GM18909 (cell line): ENCODE results near the gene HFE.
A peak's percentile ranks its signal among the peaks of the same experiment; 100 is the strongest.
"Not testable (repeated sequence)": the region's sequence is repeated elsewhere in the genome, so short reads cannot be mapped to it uniquely, and the experiment has no call there.

Source experiments
- ATAC-seq: cut with Tn5 transposase; IDR thresholded peaks from one replicate; pipeline ENCODE4 v1.9.1; 2021; ENCODE audit warnings: mild to moderate bottlenecking; ENCODE audit not compliant: unreplicated experiment, poor library complexity

The HFE gene

DNA sequence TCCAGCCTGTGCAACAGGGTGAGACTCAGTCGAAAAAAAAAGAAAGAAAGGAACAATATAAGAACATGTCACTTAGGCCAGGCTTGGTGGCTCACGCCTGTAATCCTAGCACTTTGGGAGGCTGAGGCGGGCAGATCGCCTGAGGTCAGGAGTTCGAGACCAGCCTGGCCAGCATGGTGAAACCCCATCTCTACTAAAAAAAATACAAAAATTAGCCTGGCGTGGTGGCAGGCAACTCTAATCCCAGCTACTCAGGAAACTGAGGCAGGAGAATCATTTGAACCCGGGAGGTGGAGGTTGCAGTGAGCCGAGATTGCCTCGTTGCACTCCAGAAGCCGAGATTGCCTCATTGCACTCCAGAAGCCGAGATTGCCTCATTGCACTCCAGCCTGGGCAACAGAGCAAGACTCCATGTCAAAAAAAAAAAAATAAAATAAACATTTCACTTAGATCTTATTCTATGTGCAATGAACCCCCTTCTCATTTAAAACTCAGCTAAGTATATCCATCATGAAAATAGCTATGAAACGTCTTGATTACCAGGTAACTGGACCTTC is 28.7 kb upstream of the HFE start:
- ATAC-seq: not testable (repeated sequence)

DNA sequence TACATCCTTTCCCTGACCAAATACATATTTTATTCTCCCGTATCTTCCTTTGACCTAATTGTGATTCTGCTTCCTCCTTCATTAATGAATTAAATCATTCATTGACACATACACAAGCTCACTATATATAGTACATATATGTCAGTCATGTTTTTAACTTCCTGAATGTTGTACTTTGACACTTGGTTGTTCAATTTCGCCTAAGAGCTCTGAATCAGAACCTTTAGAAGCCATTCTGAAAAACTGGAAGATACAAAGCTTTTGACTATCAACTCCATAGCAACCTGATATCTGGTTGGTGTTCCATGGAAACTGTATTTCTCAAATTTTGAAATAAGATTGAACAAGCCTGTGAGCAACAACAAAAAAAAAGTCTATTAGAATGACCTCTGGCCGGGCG is 27.3 kb upstream of the HFE start:
- ATAC-seq: no peak

DNA sequence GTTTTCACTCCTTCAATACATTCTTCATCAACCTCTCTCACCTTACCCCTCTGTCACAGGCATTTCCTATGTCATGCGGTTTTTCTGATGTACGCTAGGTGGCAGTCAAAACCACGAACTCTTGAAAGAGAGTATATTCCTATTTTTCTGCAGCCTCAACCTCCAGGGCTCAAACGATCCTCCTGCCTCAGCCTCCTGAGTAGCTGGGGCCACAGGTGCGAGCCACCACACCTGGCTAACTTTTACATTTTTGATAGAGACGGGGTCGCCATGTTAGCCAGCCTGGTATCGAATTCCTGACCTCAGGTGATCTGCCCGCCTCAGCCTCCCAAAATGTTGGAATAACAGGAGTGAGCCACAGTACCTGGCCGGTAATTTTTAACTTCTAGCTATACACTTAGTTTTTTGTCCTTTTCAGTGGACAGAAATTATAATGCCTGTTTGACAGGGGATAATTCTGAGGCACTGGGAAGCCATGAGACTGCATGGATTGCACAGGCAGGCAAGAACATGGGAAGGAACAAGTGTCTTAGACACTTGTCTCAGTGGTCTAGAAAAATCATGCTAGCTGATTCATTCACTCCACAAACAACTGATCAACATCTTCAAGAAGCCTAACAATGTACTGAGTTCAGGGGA is 22.5 kb upstream of the HFE start:
- ATAC-seq: no peak

DNA sequence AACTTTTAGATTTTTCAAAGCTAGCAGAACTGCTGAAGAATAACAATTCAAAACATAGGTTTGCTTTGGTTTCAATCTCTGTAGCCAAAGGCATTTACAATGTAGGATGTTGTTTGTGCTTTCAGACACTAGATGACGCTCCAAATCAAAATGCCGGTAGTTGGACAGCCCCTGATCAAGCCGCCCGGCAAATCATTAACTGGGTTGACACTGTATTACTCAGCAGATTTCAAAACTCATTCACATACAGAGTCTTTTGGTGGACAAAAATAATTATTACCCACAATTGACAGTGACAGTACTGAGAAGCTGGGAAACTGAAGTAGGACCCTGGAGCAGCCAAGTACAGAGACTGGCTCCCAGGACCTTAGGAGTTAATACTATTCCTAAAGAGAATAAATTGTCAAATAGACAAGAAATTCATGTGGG is 21.3 kb upstream of the HFE start:
- peak; percentile 90 for ATAC-seq

DNA sequence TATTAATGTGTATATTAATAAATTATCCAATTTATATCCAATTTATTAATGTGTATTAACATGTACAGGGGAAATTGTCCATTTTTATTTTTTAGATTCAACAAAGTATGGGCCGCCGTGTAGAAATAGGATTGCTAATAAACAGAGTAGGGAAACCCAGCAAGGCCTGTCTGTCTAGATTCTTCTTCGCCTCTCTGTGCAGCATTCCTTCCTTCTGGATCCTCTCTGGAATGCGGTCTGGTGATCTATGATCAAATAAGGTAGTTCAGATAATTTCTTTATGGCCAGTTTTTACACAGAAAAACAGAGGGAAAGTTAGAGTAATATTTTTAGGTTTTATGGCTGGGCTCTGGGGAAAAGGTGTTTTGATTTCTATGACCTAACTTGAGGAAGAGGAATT is 19.9 kb upstream of the HFE start:
- ATAC-seq: no peak

DNA sequence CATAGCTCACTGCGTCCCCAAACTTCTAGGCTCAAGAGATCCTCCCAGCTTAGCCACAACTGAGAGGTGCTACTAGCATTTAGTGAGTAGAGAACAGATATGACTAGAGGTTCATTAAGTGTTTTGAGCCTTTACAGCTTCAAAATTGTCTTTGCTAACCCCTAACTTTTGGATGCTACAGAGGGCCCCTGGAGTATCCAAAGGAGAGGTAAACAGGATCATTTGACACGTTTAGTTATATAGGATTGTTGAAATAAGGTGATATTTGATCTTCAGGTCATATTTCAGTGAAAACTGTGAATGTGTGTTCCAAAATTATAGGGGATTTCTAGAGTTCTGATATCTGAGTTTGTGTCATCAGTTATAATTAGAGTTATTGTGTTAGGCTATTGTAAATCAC is 19.2 kb upstream of the HFE start:
- ATAC-seq: no peak

DNA sequence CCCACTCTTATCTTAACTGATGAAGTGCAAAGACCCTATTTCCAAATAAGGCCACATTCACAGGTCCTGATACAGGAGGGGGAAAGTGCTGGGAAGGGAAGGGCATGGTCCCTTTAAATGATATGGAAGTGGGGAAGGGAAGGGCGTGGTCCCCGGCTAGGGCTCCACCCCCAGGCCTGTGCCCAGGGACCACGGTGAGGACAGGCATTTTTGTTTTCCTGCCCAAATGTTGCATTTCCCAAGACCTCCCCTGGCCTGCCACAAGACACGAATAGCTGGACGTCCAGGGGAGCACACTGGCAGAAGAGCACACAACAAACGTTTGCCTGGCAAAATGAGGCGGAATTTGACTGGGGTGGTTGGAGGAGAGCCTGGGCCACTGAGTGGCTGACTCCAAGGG is 16.1 kb upstream of the HFE start:
- ATAC-seq: no peak

DNA sequence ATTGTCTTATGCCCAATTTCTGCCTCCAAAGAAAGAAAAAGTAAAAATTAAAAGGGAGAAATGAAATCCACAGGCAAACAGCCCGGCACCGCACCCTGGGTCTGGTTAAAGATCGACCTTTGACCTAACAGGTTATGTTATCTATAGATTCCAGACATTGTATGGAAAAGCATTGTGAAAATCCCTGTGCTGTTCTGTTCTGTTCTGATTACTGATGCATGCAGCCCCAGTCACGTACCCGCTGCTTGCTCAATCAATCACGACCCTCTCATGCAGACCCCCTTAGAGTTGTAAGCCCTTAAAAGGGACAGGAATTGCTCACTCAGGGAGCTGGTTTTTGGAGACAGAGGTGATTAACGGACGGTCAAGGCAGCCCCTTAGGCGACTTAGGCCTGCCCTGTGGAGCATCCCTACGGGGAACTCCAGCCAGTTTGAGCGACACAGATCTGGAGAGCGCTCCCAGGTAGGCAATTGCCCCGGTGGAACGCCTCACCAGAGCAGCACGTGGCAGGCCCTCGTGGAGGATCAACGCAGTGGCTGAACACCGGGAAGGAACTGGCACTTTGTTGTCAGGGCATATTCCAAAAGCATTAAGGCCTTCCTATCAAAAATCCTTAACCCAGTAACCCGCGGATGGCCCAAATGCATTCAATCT is 12.0 kb upstream of the HFE start:
- ATAC-seq: no peak

DNA sequence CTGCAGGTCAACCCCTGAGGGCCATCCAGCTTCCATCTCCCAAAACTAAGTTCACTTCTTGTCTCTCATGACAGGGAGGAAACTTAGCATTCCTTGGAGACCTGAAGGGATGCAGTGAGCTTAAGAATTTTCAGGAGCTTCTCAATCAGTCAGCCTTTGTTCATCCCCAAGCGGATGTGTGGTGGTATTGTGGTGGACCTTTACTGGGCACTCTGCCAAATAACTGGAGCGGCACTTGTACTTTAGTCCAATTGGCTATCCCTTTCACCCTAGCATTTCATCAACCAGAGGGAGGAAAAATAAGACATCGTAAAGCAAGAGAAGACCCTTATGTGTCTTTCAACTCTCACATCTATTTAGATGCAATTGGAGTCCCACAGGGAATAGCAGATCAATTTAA is 9.2 kb upstream of the HFE start:
- not testable (repeated sequence) for ATAC-seq

DNA sequence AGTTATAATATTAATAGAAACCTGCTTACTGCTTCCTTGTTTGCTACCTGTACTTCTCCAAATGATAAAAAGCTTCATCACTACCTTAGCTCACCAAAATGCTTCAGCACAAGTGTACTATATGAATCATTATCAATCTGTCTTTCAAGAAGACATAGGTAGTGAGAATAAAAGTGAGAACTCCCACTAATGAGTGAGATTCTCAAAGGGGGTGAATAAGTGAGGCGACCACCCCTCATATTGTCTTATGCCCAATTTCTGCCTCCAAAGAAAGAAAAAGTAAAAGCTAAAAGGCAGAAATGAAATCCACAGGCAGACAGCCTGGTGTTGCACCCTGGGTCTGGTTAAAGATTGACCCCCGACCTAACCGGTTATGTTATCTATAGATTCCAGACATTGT is 6.1 kb upstream of the HFE start:
- ATAC-seq: not testable (repeated sequence)

DNA sequence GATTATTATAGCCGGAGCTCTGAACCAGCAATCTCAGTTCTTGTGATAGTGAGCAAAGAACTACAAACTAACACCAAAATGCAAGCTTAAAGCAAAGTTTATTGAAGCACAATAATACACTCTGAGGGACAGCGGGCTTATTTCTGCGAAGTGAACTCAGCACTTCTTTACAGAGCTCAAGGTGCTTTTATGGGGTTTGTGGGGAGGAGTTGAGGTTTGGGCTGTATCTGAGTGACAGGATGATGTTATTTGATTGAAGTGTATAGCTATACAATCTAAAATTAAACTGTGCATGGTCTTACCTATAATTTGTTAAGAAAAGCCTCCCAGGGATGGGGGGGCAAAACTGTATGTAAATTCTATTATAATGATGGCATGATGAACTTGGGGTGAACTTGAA is 1.0 kb upstream of the HFE start:
- ATAC-seq: no peak

DNA sequence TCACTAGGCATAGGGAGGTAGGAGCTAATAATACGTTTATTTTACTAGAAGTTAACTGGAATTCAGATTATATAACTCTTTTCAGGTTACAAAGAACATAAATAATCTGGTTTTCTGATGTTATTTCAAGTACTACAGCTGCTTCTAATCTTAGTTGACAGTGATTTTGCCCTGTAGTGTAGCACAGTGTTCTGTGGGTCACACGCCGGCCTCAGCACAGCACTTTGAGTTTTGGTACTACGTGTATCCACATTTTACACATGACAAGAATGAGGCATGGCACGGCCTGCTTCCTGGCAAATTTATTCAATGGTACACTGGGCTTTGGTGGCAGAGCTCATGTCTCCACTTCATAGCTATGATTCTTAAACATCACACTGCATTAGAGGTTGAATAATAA is 1.1 kb downstream of the HFE start:
- ATAC-seq: no peak

DNA sequence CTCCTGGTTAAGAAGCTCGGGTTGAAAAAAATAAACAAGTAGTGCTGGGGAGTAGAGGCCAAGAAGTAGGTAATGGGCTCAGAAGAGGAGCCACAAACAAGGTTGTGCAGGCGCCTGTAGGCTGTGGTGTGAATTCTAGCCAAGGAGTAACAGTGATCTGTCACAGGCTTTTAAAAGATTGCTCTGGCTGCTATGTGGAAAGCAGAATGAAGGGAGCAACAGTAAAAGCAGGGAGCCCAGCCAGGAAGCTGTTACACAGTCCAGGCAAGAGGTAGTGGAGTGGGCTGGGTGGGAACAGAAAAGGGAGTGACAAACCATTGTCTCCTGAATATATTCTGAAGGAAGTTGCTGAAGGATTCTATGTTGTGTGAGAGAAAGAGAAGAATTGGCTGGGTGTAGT is 2.0 kb downstream of the HFE start:
- no peak for ATAC-seq

DNA sequence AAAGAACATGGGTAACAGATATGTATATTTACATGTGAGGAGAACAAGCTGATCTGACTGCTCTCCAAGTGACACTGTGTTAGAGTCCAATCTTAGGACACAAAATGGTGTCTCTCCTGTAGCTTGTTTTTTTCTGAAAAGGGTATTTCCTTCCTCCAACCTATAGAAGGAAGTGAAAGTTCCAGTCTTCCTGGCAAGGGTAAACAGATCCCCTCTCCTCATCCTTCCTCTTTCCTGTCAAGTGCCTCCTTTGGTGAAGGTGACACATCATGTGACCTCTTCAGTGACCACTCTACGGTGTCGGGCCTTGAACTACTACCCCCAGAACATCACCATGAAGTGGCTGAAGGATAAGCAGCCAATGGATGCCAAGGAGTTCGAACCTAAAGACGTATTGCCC is 5.2 kb downstream of the HFE start:
- ATAC-seq: no peak

DNA sequence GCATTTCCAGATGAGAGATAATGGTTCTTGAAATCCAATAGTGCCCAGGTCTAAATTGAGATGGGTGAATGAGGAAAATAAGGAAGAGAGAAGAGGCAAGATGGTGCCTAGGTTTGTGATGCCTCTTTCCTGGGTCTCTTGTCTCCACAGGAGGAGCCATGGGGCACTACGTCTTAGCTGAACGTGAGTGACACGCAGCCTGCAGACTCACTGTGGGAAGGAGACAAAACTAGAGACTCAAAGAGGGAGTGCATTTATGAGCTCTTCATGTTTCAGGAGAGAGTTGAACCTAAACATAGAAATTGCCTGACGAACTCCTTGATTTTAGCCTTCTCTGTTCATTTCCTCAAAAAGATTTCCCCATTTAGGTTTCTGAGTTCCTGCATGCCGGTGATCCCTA is 6.8 kb downstream of the HFE start:
- no peak for ATAC-seq

DNA sequence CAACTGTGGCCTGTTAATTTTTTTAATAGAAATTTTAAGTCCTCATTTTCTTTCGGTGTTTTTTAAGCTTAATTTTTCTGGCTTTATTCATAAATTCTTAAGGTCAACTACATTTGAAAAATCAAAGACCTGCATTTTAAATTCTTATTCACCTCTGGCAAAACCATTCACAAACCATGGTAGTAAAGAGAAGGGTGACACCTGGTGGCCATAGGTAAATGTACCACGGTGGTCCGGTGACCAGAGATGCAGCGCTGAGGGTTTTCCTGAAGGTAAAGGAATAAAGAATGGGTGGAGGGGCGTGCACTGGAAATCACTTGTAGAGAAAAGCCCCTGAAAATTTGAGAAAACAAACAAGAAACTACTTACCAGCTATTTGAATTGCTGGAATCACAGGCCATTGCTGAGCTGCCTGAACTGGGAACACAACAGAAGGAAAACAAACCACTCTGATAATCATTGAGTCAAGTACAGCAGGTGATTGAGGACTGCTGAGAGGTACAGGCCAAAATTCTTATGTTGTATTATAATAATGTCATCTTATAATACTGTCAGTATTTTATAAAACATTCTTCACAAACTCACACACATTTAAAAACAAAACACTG is 10.1 kb downstream of the HFE start:
- no peak for ATAC-seq

DNA sequence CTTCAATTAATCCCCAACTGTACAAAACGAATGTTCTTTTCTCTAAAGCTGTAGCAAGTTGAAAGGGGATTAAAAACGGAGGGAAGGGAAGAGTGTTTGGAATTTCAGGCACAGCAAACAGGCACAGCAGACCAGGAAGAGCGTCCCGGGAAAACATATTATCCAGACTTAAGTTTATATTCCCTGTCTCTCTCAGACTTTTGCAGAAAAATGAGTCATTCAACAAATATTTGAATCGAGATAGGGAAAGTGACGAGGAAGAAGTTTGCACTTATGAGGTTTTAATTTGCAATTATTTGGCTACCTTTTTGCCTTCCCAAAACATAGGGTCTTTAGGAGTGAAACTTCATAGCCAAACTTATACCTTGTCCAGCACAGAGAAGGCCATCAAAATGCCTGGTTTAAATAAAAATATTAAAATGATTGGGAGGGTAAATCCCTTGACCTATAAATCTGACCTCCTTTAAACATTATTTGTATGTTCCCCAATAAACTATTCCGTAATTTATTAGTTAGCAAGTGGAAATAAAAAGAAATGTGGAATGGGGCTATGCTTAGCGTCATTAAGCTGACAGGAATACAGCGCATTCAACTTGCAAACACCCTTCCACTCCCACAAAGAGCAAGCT is 16.0 kb downstream of the HFE start:
- peak; percentile 83 for ATAC-seq

DNA sequence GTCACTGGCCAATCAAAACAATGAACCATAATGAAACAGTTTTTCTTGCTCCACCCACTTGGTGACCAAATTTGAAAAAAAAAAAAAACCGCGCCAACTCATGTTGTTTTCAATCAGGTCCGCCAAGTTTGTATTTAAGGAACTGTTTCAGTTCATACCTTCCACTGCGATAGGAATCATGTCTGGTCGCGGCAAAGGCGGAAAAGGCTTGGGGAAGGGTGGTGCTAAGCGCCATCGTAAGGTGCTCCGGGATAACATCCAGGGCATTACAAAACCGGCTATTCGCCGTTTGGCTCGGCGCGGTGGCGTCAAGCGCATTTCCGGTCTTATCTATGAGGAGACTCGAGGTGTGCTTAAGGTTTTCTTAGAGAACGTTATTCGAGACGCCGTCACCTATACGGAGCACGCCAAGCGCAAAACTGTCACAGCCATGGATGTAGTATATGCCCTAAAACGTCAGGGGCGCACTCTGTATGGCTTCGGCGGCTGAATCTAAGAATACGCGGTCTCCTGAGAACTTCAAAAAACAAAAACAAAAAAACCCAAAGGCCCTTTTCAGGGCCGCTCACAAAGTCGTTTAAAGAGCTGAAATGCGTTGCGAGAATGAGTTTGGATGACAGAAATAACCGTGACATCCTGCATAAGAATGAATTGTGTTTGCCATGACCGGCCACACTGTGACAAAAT is 16.7 kb downstream of the HFE start:
- peak; percentile 87 for ATAC-seq

DNA sequence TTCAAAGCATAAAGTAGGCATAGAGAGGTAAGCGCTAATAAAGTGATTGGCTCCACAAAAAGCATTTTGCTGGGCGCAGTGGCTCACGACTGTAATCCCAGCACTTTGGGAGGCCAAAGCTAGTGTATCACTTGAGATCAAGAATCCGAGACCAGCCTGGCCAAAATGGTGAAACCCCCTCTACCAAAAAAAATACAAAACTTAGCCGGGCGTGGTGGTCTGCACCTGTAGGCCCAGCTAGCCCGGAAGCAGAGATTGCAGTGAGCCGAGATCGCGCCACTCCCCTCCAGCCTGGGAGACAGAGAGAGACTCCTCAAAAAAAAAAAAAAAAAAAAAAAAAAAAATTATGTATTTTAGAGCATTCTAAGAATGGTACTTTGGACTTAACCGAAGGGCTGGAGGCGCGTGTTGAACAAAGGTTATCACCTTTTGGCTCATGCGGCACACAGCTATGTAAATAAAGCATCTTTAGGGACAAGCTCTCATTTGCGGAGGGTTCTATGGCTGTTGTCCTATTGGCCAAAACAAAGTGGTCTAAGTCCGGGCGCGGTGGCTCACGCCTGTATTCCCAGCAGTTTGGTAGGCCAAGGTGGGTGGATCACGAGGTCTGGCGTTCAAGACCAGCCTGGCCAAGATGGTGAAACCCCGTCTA is 17.4 kb downstream of the HFE start:
- peak; percentile 3 for ATAC-seq

DNA sequence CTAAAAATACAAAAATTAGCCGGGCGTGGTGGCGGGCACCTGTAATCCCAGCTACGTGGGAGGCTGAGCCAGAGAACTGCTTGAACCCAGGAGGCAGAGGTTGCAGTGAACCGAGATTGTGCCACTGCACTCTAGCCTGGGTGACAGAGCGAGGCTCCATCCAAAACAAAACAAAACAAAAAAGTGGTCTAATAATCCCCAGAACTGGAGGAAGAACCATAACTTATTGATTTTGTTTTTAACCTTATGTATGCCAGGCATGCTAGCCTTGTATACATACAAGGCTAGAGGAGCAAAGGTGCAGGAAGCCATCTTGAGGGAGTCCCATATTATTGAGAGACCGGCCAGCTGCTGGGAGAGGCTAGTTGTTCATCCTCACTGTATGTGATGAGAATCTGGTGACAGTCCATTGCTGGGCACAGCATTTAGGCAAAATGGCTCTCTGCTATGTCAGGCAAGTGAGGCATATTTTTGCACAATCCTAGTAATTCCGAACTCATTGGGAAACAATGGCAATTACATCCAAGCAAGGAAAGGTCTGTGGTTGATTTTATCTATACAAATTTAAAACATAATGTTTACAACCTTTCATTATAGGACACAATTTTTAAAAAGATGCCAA is 18.0 kb downstream of the HFE start:
- ATAC-seq: no peak
